Stimulated activated naive CD8-positive, alpha-beta T cell treated with anti-CD3 and anti-CD28 coated beads, Interleukin-15, Interleukin-2, amounts not matched to agents 100 ng/mL and 50 ng/mL, for 24 hours (primary cell): ENCODE data around the gene GRK5.

ENCODE experiments used
- H3K27ac Mint-ChIP-seq: one replicate; pipeline ENCODE4 v1.8.0; 2021; ENCODE audit warnings: mild to moderate bottlenecking, mixed read lengths
- H3K27me3 Mint-ChIP-seq: one replicate; pipeline ENCODE4 v1.8.0; 2021; ENCODE audit warnings: mixed read lengths
- H3K36me3 Mint-ChIP-seq: one replicate; pipeline ENCODE4 v1.8.0; 2021; ENCODE audit warnings: low read depth, mixed read lengths
- H3K4me1 Mint-ChIP-seq: one replicate; pipeline ENCODE4 v1.8.0; 2021; ENCODE audit warnings: low read depth, mixed read lengths
- H3K4me3 Mint-ChIP-seq: one replicate; pipeline ENCODE4 v1.8.0; 2021; ENCODE audit warnings: mild to moderate bottlenecking, mixed read lengths
- H3K9me3 Mint-ChIP-seq: one replicate; pipeline ENCODE4 v1.8.0; 2021; ENCODE audit warnings: mixed read lengths

The GRK5 gene

DNA sequence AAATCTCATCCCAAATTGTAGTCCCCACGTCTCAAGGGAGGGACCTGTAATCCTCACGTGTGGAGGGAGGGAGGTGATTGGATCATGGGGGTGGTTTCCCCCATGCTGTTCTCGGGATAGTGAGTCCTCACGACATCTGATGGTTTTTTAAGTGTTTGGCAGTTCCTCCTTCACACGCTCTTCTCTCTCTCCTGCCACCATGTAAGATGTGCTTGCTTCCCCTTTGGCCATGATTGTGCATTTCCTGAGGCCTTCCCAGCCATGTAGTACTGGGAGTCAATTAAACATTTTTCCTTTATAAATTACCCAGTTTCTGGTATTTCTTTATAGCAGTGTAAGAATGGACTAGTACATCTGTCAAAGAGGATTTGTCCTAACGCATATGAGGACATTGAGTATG lies 275.6 kb downstream of the GRK5 start:
- Mint-ChIP-seq H3K4me3 (no peak overlapping the region), H3K4me1 (peaks cover 19% of the 10 kb centered on the region), H3K9me3 (no peaks in the 10 kb centered on the region), H3K27ac (no peak overlapping the region), H3K36me3 (no peaks in the 10 kb centered on the region), H3K27me3 (no peaks in the 10 kb centered on the region)

- no peaks in the 10 kb centered on the region for H3K9me3 Mint-ChIP-seq
- H3K27ac Mint-ChIP-seq, result no peak overlapping the region
- H3K4me1 Mint-ChIP-seq, result peaks cover 13% of the 10 kb centered on the region
Observed at GRCh38 chr10:119483839-119484238, 276.5 kb downstream of the GRK5 start.

DNA sequence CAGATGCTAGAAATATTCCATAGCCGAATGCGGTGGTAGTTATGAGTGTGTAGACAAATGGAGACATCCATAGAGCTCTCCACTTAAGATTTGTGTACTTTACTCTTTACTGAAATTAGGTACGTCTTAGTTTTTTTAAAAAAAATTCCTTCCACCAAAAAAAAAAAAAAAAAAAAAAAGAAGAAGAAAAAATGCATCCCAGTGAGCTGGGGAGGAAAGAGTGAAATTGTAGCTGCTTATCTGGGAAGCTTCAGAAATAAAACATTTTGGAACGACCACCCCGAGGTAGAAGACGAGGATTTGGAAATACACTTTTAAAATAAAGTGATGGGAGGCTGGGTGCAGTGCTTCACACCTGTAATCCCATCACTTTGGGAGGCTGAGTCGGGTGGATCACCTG lies 281.3 kb downstream of the GRK5 start:
- H3K4me3 Mint-ChIP-seq, result no peak overlapping the region
- no peaks in the 10 kb centered on the region for H3K36me3 Mint-ChIP-seq
- H3K27ac Mint-ChIP-seq, result no peak overlapping the region
- peaks cover 33% of the 10 kb centered on the region for H3K4me1 Mint-ChIP-seq
- no peaks in the 10 kb centered on the region for H3K27me3 Mint-ChIP-seq
- no peaks in the 10 kb centered on the region for H3K9me3 Mint-ChIP-seq

More at GRCh38 chr10:119483839-119484238, 276.5 kb downstream of the GRK5 start:
- H3K36me3 Mint-ChIP-seq, result no peaks in the 10 kb centered on the region
- H3K4me3 Mint-ChIP-seq, result no peak overlapping the region
- no peaks in the 10 kb centered on the region for H3K27me3 Mint-ChIP-seq

DNA sequence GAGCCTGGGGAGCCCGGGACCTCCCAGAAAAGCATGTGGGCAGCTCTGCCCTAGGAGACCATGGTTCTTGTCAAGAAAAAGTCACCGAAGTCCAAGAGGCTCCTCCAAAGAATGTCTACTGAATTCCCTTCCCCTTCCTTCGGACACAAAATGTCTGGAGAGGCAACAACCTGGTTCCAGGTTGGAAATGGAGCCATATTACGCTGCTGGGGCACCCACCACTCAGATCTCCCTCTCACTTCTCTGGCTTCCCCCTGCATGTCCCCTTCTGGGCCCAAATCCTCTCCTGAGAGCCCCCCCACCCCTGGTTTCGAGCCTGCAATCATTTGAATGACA lies 282.6 kb downstream of the GRK5 start:
- Mint-ChIP-seq H3K4me3 (peak overlapping the region; percentile 84), H3K9me3 (no peaks in the 10 kb centered on the region), H3K27me3 (no peaks in the 10 kb centered on the region), H3K27ac (peak overlapping the region; percentile 86), H3K36me3 (no peaks in the 10 kb centered on the region), H3K4me1 (peaks cover 46% of the 10 kb centered on the region)

- Mint-ChIP-seq H3K36me3 (peaks cover 4% of the 10 kb centered on the region), H3K4me1 (peaks cover 68% of the 10 kb centered on the region), H3K4me3 (no peak overlapping the region), H3K27ac (no peak overlapping the region), H3K9me3 (no peaks in the 10 kb centered on the region), H3K27me3 (no peaks in the 10 kb centered on the region)
Observed at GRCh38 chr10:119491966-119492757, 284.8 kb downstream of the GRK5 start.

- H3K9me3 Mint-ChIP-seq, result no peaks in the 10 kb centered on the region
- peaks cover 78% of the 10 kb centered on the region for H3K4me1 Mint-ChIP-seq
- peaks cover 8% of the 10 kb centered on the region for H3K36me3 Mint-ChIP-seq
- peak overlapping the region; percentile 81 for H3K27ac Mint-ChIP-seq
- H3K4me3 Mint-ChIP-seq, result no peak overlapping the region
- no peaks in the 10 kb centered on the region for H3K27me3 Mint-ChIP-seq
Observed at GRCh38 chr10:119493155-119493554, 285.8 kb downstream of the GRK5 start.

DNA sequence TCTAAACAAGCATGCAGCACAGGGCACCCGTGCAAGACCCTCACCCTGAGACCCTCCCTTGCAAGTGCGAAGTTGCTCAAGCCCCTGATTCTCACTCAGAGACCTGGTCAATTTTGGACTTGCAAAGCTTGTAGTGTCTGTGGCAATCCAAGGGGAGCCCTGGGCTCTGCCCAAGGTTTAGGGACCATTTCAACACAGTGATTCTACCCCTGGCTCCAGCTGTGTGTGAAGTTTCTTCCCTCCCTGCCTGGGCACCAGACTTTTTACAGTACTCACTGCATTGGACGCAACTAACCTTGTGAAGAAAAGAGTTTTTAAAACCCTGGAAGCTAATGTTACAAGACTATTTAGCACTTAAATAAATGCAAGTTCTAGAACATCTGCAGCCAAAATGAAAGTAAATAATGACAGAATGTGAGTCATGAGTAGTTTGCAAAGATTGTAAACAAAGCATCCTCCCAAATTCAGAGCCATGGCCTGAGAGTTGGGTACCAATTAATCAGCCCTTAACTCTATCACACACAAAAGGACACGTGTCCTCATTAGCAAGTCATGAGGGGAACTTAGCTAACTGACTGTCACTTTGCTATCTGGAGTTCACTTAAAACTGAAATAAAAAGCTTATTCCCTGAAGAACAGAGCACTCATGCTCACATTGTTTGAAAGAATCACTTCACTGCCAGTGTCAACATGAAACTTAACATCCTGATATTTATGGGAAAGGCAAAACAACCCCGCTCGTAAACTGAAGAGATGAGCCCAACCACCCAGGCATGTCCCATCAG lies 287.1 kb downstream of the GRK5 start:
- Mint-ChIP-seq H3K36me3 (peaks cover 20% of the 10 kb centered on the region), H3K4me3 (no peak overlapping the region), H3K4me1 (peaks cover 82% of the 10 kb centered on the region), H3K27me3 (no peaks in the 10 kb centered on the region), H3K9me3 (no peaks in the 10 kb centered on the region), H3K27ac (peak overlapping the region; percentile 71)

DNA sequence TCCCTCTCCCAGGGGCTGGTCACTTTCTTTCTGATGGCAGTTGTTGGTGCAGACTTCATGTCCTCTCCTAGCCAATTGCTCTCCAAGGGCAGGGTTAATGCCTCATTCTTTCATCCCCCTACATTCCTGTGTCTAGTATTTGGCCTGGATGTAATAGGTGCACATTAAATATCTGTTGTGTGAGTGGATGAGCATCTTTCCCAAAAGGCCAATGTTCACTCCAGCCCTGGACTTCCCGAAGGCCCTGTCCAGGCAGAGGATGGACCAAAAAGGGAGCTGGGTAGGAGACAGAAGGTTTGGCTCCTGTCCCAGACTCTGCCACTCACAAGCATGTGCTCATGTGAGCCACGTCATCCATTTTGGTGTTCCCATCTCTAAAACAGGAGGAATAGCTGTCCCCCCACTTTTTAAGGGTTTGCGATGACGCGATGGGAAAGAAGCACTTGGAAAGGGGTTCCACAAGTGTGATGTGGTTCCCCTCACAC lies 287.7 kb downstream of the GRK5 start:
- Mint-ChIP-seq H3K4me1 (peaks cover 83% of the 10 kb centered on the region), H3K27ac (peak overlapping the region; percentile 65)

GRCh38 chr10:119495545-119495944 lies 288.2 kb downstream of the GRK5 start:
- Mint-ChIP-seq H3K27me3 (no peaks in the 10 kb centered on the region), H3K36me3 (peaks cover 31% of the 10 kb centered on the region), H3K4me3 (no peak overlapping the region), H3K27ac (peak overlapping the region; percentile 65), H3K9me3 (no peaks in the 10 kb centered on the region), H3K4me1 (peaks cover 85% of the 10 kb centered on the region)

More for the DNA sequence above, 287.7 kb downstream of the GRK5 start:
- Mint-ChIP-seq H3K9me3 (no peaks in the 10 kb centered on the region), H3K4me3 (no peak overlapping the region), H3K27me3 (no peaks in the 10 kb centered on the region), H3K36me3 (peaks cover 26% of the 10 kb centered on the region)

- H3K27me3 Mint-ChIP-seq, result no peaks in the 10 kb centered on the region
- H3K27ac Mint-ChIP-seq, result peak overlapping the region; percentile 94
- peaks cover 92% of the 10 kb centered on the region for H3K4me1 Mint-ChIP-seq
- H3K36me3 Mint-ChIP-seq, result peaks cover 32% of the 10 kb centered on the region
- peak overlapping the region; percentile 69 for H3K4me3 Mint-ChIP-seq
- no peaks in the 10 kb centered on the region for H3K9me3 Mint-ChIP-seq
Observed at GRCh38 chr10:119496273-119496672, 288.9 kb downstream of the GRK5 start.

DNA sequence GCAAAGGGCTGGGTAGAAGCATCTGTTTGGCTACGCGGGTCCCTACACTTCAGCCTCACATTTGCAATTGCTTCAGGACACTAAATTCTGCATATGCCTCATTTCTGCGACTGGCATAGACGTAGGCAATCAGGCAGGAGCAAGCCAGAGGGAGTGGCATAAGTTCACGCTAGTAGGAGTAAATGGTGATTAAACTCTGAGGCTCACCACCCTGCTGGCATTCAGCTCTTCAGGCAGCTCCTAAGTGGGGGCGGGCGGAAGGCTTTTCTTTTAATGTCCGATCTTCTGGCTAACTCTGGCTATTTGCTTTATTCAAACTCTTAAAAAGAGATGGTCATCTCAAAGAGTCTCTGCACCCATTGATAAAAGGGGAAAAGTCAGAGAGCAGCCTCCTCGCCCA lies 289.9 kb downstream of the GRK5 start:
- no peaks in the 10 kb centered on the region for H3K27me3 Mint-ChIP-seq
- peak overlapping the region; percentile 94 for H3K27ac Mint-ChIP-seq
- H3K9me3 Mint-ChIP-seq, result no peaks in the 10 kb centered on the region
- H3K4me1 Mint-ChIP-seq, result peaks cover 97% of the 10 kb centered on the region
- peaks cover 37% of the 10 kb centered on the region for H3K36me3 Mint-ChIP-seq
- peak overlapping the region; percentile 17 for H3K4me3 Mint-ChIP-seq

DNA sequence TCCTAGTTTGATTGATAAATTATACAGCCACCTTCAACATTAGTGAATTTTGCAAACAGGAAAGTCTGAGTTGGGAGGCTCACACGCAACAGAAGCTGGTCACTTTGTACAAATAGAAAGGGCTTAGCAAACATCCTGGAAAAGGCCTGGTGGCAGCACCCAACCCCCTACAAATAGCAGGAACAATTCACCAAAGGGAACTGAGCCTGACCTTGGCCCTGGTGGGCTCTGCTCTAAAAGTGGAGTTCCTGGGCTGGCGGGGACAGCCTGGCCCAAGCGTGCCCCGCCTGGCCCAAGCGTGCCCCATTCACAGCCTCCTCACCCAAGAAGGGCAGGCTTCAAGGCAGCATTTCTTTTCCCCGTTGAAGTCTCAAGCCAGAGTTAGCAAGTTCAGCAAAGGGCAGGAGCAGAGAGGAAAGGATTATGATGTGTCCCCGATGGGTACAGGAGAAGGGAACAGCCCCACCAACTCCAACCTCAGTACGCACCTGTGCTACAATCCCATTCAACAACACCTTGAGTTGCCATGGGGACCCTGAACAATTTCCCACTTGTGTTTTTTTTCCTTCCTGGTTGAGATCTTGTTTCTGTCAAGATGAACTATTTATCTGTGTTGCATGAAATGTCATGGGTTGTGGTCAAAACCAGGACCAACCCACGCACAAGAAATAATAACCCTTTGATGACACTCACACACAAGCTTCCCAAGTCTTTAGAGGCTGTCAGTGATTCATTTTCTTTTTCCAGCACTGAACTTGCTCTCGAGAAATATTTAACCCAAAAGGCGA lies 291.7 kb downstream of the GRK5 start:
- peaks cover 100% of the 10 kb centered on the region for H3K4me1 Mint-ChIP-seq
- peak overlapping the region; percentile 99 for H3K27ac Mint-ChIP-seq
- peak overlapping the region; percentile 63 for H3K4me3 Mint-ChIP-seq
- no peaks in the 10 kb centered on the region for H3K27me3 Mint-ChIP-seq
- H3K9me3 Mint-ChIP-seq, result no peaks in the 10 kb centered on the region
- peaks cover 53% of the 10 kb centered on the region for H3K36me3 Mint-ChIP-seq

- no peaks in the 10 kb centered on the region for H3K27me3 Mint-ChIP-seq
- peaks cover 59% of the 10 kb centered on the region for H3K36me3 Mint-ChIP-seq
- H3K4me3 Mint-ChIP-seq, result peak overlapping the region; percentile 63
- H3K9me3 Mint-ChIP-seq, result no peaks in the 10 kb centered on the region
- peaks cover 100% of the 10 kb centered on the region for H3K4me1 Mint-ChIP-seq
- peak overlapping the region; percentile 99 for H3K27ac Mint-ChIP-seq
Observed at GRCh38 chr10:119499677-119500002, 292.3 kb downstream of the GRK5 start.

DNA sequence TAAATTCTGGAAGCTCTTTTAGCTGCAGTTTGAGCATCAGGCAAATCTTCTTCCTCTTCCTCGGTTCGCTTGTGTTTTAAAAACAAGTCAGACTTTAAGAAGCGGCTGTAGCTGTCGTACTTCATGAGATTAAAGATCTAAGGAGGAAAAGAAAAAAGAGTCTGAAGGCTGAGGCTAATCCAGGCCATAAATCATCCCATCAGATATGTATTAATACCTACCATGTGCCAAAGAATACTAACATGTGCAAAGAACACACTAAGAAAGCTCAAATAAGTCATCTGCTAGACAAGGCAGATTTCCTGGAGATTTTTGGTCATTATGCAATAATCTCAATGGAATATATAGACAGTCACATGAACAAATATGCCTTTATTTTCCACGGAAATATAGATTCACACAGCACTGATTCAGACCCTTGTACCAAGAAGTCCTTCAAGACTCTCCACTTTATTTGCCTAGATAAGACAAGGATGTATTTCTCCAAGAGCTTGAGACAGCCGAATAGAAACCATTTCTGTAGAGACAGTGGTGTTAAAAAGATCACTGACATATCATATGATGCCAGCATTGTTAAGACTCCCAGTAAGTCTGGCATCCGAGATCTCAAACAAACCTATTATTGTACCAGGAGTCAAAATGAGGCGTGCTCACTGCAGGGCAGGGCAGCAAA lies 292.9 kb downstream of the GRK5 start:
- H3K4me1 Mint-ChIP-seq, result peaks cover 100% of the 10 kb centered on the region
- H3K27me3 Mint-ChIP-seq, result no peaks in the 10 kb centered on the region
- H3K27ac Mint-ChIP-seq, result peak overlapping the region; percentile 99
- no peaks in the 10 kb centered on the region for H3K9me3 Mint-ChIP-seq
- H3K36me3 Mint-ChIP-seq, result peaks cover 63% of the 10 kb centered on the region
- peak overlapping the region; percentile 45 for H3K4me3 Mint-ChIP-seq
